CD4-positive, CD25-positive, alpha-beta regulatory T cell (primary cell): Measurements from ENCODE around the gene ALDH2. TPM values are rescaled to one million over a fixed set of nuclear protein-coding genes. Genes with fewer than 3 reads are reported as not detected.
"Not testable (repeated sequence)": the region's sequence is repeated elsewhere in the genome, so short reads cannot be mapped to it uniquely, and the experiment has no call there.

ENCODE experiments used
- ATAC-seq, 2 donors: fragments of 150-1000 bp; cut with Tn5 transposase; one replicate each; pipeline ENCODE4 v1.10.0; 2021; ENCODE audit warnings: low read depth in 2 of 2, moderate number of reproducible peaks in 2 of 2, moderate library complexity in 1 of 2
- DNase-seq, 3 donors: peaks; one replicate each; pipeline versions ENCODE4 v3.0.0 to v3.0.0-alpha.2; 2012 to 2022; ENCODE audit warnings: mixed read lengths in 1 of 3
- H3K27ac ChIP-seq: one replicate; pipeline ENCODE4 v1.7.0; 2013; ENCODE audit warnings: mild to moderate bottlenecking, low read length; ENCODE audit not compliant: insufficient read depth, poor library complexity, severe bottlenecking
- H3K27me3 ChIP-seq: one replicate; pipeline ENCODE4 v1.7.0; 2013; ENCODE audit warnings: low read length; ENCODE audit not compliant: control insufficient read depth, insufficient read depth
- H3K36me3 ChIP-seq: one replicate; pipeline ENCODE4 v1.7.0; 2013; ENCODE audit warnings: mild to moderate bottlenecking, low read length, moderate library complexity; ENCODE audit not compliant: control insufficient read depth, insufficient read depth
- H3K4me1 ChIP-seq: 2 replicates; pipeline ENCODE4 v1.7.0; 2013; ENCODE audit warnings: mild to moderate bottlenecking, low read length; ENCODE audit not compliant: insufficient read depth, control insufficient read depth, poor library complexity, severe bottlenecking
- H3K4me3 ChIP-seq: one replicate; pipeline ENCODE4 v1.7.0; 2013; ENCODE audit warnings: low read depth, mild to moderate bottlenecking, low read length, moderate library complexity
- H3K9me3 ChIP-seq, 2 experiments: 1 replicate in 1 of 2; 2 replicates in 1 of 2; pipeline ENCODE4 v1.7.0; 2013; ENCODE audit warnings: low read length in 2 of 2, mild to moderate bottlenecking in 1 of 2, moderate library complexity in 1 of 2; ENCODE audit not compliant: control insufficient read depth in 2 of 2
- H3K27ac Mint-ChIP-seq, 3 donors: one replicate each; pipeline ENCODE4 v1.8.0; 2020 to 2022; ENCODE audit warnings: mild to moderate bottlenecking in 3 of 3, mixed read lengths in 3 of 3, moderate library complexity in 2 of 3
- H3K27me3 Mint-ChIP-seq: one replicate; pipeline ENCODE4 v1.8.0; 2022; ENCODE audit warnings: mild to moderate bottlenecking, mixed read lengths
- H3K36me3 Mint-ChIP-seq: one replicate; pipeline ENCODE4 v1.8.0; 2020; ENCODE audit warnings: mixed read lengths
- H3K4me1 Mint-ChIP-seq, 4 donors: one replicate each; pipeline ENCODE4 v1.8.0; 2020 to 2022; ENCODE audit warnings: mixed read lengths in 4 of 4, mild to moderate bottlenecking in 1 of 4
- H3K4me3 Mint-ChIP-seq, 4 donors: one replicate each; pipeline ENCODE4 v1.8.0; 2020 to 2022; ENCODE audit warnings: mild to moderate bottlenecking in 4 of 4, mixed read lengths in 4 of 4, moderate library complexity in 3 of 4
- H3K9me3 Mint-ChIP-seq, 7 donors: one replicate each; pipeline ENCODE4 v1.8.0; 2020 to 2022; ENCODE audit warnings: mixed read lengths in 7 of 7, mild to moderate bottlenecking in 3 of 7, moderate library complexity in 2 of 7
- polyA plus RNA-seq, 4 donors: library from polyadenylated mRNA; unstranded; fragments of 300-500 nt; fragmentation: Illumina TruSeq; gene quantifications; one replicate each; pipeline ENCODE4 v1.2.3, GENCODE V29; 2021
- total RNA-seq: library from RNA; stranded (reverse); gene quantifications from one replicate; pipeline ENCODE4 v1.2.3, GENCODE V29; 2022

Gene ALDH2
- total and polyA plus RNA-seq, 5 donors from 2014 or later = 0.02 to 1.7 (median 0.35) TPM

GRCh38 chr12:111759991-111760390 is 6.7 kb upstream of the ALDH2 start:
- Mint-ChIP-seq H3K9me3 (peaks cover 0 to 3% (median 0%) of the 10 kb centered on the region in 7 donors), H3K4me1 (peaks cover 0 to 4% (median under 1%) of the 10 kb centered on the region in 4 donors), H3K27ac (no peak overlapping the region), H3K4me3 (no peak overlapping the region), H3K36me3 (peaks cover 8% of the 10 kb centered on the region), H3K27me3 (peaks cover 15% of the 10 kb centered on the region)
- Histone ChIP-seq H3K4me1 (no peaks in the 10 kb centered on the region), H3K9me3 (no peaks in the 10 kb centered on the region), H3K27me3 (no peaks in the 10 kb centered on the region), H3K27ac (no peak overlapping the region), H3K4me3 (no peak overlapping the region), H3K36me3 (peaks cover 9% of the 10 kb centered on the region)
- ATAC-seq = no peak
- DNase-seq = no peak

DNA sequence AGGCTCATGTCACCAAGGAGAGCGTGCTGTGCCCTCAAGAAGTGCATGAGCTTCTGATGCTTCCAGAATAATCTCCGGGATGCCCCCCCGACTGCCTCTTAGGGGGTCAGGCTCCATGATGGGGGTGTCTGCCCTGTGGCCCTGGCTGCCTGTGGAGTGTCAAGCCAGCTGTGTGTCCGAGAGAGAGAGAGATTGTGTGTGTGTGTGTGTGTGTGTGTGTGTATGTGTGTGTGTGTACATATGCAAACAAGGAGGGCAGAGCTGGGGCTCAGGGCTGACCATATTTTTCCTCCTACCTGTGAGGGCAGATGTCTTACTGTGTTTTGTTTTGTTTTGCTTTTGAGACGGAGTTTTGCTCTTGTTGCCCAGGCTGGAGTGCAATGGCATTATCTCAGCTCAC is 5.6 kb upstream of the ALDH2 start:
- Mint-ChIP-seq H3K27me3 (peaks cover 15% of the 10 kb centered on the region), H3K27ac (peak overlapping the region in 1 of 3 donors; percentile 60), H3K9me3 (peaks cover 0 to 3% (median 0%) of the 10 kb centered on the region in 7 donors), H3K4me3 (no peak overlapping the region), H3K36me3 (peaks cover 3% of the 10 kb centered on the region), H3K4me1 (peaks cover 0 to 4% (median under 1%) of the 10 kb centered on the region in 4 donors)
- Histone ChIP-seq H3K27ac (no peak overlapping the region), H3K36me3 (peaks cover 3% of the 10 kb centered on the region), H3K4me3 (no peak overlapping the region), H3K4me1 (peaks cover 2% of the 10 kb centered on the region), H3K27me3 (no peaks in the 10 kb centered on the region), H3K9me3 (no peaks in the 10 kb centered on the region)
- DNase-seq (no peak), ATAC-seq (no peak)

GRCh38 chr12:111761706-111762105 is 5.0 kb upstream of the ALDH2 start:
- H3K36me3 Mint-ChIP-seq = peaks cover 7% of the 10 kb centered on the region

GRCh38 chr12:111763552-111763951 is 3.2 kb upstream of the ALDH2 start:
- H3K36me3 Mint-ChIP-seq, H3K36me3 ChIP-seq, H3K9me3 Mint-ChIP-seq, H3K9me3 ChIP-seq, H3K4me3 ChIP-seq, H3K4me3 Mint-ChIP-seq, ATAC-seq, H3K27ac ChIP-seq, H3K27me3 ChIP-seq, DNase-seq: not testable (repeated sequence)
- H3K4me1 ChIP-seq = peaks cover 14% of the 10 kb centered on the region
- Mint-ChIP-seq H3K27ac (peak overlapping the region in 1 of 3 donors; percentile 22), H3K27me3 (peaks cover 31% of the 10 kb centered on the region), H3K4me1 (peaks cover 0 to 12% (median 8%) of the 10 kb centered on the region in 4 donors)

More at GRCh38 chr12:111761706-111762105, 5.0 kb upstream of the ALDH2 start:
- peaks cover 0 to 3% (median 0%) of the 10 kb centered on the region in 7 donors for H3K9me3 Mint-ChIP-seq
- Histone ChIP-seq H3K36me3 (no peaks in the 10 kb centered on the region), H3K4me1 (peaks cover 7% of the 10 kb centered on the region), H3K9me3 (no peaks in the 10 kb centered on the region), H3K27me3 (no peaks in the 10 kb centered on the region), H3K4me3 (no peak overlapping the region), H3K27ac (no peak overlapping the region)
- H3K4me3 Mint-ChIP-seq = no peak overlapping the region
- peaks cover 15% of the 10 kb centered on the region for H3K27me3 Mint-ChIP-seq
- no peak for ATAC-seq
- H3K27ac Mint-ChIP-seq = peak overlapping the region in 2 of 3 donors; percentile 60 to 67
- H3K4me1 Mint-ChIP-seq = peaks cover 0 to 8% (median 3%) of the 10 kb centered on the region in 4 donors
- DNase-seq = no peak

- Histone ChIP-seq H3K36me3 (no peaks in the 10 kb centered on the region), H3K27ac (no peak overlapping the region), H3K9me3 (no peaks in the 10 kb centered on the region), H3K4me1 (peaks cover 14% of the 10 kb centered on the region), H3K27me3 (peaks cover 12% of the 10 kb centered on the region), H3K4me3 (no peak overlapping the region)
- Mint-ChIP-seq H3K4me3 (no peak overlapping the region), H3K4me1 (peaks cover 0 to 12% (median 8%) of the 10 kb centered on the region in 4 donors), H3K36me3 (peaks cover 4% of the 10 kb centered on the region), H3K27me3 (peaks cover 38% of the 10 kb centered on the region), H3K9me3 (peaks cover 0 to 3% (median 0%) of the 10 kb centered on the region in 7 donors), H3K27ac (peak overlapping the region in 1 of 3 donors; percentile 33)
- ATAC-seq (no peak), DNase-seq (no peak)
Observed at GRCh38 chr12:111764120-111764821, 2.5 kb upstream of the ALDH2 start.

DNA sequence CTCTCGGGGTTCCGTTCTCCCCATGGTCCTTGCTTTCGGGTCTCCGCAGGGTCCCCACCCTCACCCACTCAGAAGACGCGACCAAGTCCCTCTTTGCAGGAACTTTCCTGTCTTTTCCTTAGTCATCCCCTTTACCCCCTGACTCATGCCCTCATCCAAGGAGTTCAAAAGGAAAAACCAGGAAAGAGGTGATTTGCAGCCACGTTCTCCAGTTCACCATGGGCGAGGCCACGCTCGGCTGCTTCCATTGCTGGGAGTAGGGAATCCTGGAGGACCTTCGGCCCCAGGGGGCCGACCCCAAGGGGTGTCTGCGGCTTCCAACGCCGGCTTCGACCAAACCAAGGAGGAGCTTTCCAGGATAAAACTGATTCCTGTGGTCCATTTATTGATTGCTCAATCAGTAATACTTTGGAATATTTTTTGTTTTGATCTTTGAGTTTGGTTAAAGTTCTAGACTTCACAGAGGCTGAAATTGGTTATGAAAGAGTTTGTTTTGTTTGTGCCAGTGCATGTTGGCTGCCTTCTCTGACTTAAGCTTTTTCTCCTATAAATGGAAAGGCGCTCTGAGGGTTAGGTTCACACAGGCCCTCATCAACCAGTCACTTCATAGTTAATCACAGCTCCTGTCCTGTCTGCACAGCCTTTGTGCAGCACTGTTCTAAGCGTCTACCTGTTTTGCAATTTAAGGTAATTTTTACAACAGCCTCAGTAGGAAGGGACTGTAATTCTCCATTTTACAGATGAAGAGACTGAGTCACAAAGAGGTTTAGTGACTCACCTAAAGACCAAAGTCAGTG is 827 bp downstream of the ALDH2 start:
- DNase-seq = no peak
- Mint-ChIP-seq H3K36me3 (peaks cover 4% of the 10 kb centered on the region), H3K4me3 (peak overlapping the region; percentile 49 to 82 (median 60)), H3K9me3 (peaks cover 0 to 3% (median 0%) of the 10 kb centered on the region in 7 donors), H3K4me1 (peaks cover 0 to 12% (median 8%) of the 10 kb centered on the region in 4 donors), H3K27me3 (peaks cover 39% of the 10 kb centered on the region), H3K27ac (peak overlapping the region in 1 of 3 donors; percentile 46)
- Histone ChIP-seq H3K27ac (no peak overlapping the region), H3K9me3 (no peaks in the 10 kb centered on the region), H3K4me3 (no peak overlapping the region), H3K4me1 (peaks cover 14% of the 10 kb centered on the region), H3K27me3 (peaks cover 12% of the 10 kb centered on the region), H3K36me3 (no peaks in the 10 kb centered on the region)
- no peak for ATAC-seq

- no peak for ATAC-seq
- no peak for DNase-seq
- Mint-ChIP-seq H3K36me3 (peaks cover 4% of the 10 kb centered on the region), H3K27ac (no peak overlapping the region), H3K4me1 (peaks cover 0 to 12% (median 7%) of the 10 kb centered on the region in 4 donors), H3K27me3 (peaks cover 38% of the 10 kb centered on the region), H3K4me3 (no peak overlapping the region), H3K9me3 (peaks cover 0 to 3% (median 0%) of the 10 kb centered on the region in 7 donors)
- Histone ChIP-seq H3K27me3 (peaks cover 12% of the 10 kb centered on the region), H3K4me1 (peaks cover 14% of the 10 kb centered on the region), H3K4me3 (no peak overlapping the region), H3K27ac (no peak overlapping the region), H3K36me3 (no peaks in the 10 kb centered on the region), H3K9me3 (no peaks in the 10 kb centered on the region)
Observed at GRCh38 chr12:111768159-111768895, 1.6 kb downstream of the ALDH2 start.
